NCI-H2107 (cell line): ENCODE data around the gene PPP1R2C.

Source experiments
- DNase-seq: peaks from one replicate; lab custom pipeline; 2025; lab: John Stamatoyannopoulos, UW

PPP1R2C gene

DNA sequence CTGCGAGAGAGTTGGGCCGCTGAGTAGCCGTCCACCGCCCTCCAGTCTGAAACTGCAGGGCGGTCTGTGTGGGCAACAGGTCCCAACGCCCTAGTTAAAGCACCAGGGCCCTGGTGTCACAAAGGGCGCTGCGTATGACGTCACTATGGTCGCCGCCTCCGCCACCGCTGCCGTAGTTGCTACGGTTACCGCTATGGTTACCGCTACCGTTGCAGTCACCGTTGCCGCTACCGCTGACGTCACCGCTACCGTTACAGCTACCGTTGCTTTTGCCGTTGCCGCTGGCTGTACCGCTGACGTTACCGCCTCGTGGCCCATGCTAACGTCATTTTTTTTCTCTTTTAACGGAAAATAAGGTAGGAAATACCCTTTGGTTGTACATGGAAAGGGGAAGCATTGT lies at the start of gene PPP1R2C:
Gene PPP1R2C (minus strand): TSS at position 68 of the 400 bp plus-strand sequence. CDS start 84 bp downstream, outside the sequence.
- no peak for DNase-seq

DNA sequence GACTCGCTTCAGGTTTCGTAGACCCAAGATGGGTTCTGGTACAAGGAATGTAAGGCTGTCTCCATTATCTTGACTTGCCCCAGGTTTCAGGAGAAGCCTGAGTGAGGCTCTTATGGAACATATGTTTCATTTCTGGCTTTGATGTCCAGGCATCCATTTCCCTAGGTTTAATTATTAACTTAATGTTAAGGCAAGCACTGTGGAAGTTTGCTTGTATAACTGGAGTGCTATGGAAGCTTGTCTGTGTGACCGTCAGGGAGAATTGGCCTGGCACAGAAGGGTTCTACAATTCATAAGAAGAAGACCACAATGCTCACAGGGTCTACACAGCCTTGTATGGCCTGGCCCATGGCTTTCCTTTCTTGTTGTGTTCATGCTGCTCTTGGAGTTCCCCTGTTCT lies 47.2 kb upstream of the PPP1R2C start:
- DNase-seq, result no peak

DNA sequence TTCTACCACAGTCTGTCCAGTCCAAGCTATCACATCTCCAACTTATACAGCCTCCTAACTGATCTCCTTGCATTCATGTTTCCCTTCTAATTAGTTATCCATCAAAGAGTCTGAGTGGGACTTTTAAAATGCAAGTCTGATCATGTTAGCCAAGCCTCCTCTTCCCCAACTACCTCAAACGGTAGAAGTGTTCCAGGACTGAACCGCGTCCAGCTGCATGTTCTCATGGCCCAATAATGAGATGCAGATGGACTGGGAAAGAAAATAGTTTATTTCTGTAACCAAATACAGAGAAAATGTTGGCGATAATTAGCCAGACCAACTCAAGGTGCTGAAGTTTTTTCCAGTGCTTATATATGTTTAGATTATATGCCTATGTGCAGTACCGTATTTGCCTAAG lies 46.6 kb upstream of the PPP1R2C start:
- DNase-seq, result no peak

DNA sequence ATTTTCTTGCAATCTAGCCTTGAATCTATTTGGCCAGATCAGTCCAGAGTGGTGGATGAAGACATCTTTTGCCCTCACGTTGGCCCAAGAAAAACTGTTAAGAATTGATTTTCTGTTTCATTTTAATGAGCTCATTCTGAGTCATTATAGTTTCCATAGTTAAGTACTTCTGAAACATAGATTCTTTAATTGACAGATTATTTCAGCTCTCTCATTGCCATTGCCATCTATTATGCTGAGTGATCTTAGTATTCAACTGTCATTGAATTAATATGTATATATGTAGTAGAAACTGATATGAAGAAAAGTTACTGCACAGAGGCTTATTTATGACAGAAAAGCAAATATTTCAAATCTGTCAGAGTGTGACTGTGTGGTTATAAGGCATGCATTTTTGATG lies 45.5 kb upstream of the PPP1R2C start:
- no peak for DNase-seq

DNA sequence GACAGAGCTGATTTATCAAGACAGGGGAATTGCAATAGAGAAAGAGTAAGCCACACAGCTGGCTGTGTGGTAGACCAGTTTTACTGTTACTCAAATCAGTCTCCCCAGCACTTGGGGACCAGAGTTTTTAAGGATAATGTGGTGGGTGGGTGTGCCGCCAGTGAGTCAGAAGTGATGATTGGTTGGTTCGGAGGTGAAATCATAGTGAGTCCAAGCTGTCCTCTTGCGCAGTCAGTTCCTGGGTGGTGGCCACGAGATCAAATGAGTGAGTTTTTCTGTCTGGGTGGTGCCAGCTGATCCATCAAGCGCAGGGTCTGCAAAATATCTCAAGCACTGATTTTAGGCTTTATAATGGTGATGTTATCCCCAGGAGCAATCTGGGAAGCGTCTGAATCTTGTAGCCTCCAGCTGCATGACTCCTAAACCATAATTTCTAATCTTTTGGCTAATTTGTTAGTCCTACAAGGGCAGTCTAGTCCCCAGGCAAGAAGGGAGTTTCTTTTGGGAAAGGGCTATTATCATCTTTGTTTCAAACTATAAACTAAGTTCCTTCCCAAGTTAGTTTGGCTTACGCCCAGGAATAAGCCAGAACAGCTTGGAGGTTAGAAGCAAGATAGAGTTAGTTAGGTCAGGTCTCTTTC lies 44.0 kb upstream of the PPP1R2C start:
- no peak for DNase-seq

DNA sequence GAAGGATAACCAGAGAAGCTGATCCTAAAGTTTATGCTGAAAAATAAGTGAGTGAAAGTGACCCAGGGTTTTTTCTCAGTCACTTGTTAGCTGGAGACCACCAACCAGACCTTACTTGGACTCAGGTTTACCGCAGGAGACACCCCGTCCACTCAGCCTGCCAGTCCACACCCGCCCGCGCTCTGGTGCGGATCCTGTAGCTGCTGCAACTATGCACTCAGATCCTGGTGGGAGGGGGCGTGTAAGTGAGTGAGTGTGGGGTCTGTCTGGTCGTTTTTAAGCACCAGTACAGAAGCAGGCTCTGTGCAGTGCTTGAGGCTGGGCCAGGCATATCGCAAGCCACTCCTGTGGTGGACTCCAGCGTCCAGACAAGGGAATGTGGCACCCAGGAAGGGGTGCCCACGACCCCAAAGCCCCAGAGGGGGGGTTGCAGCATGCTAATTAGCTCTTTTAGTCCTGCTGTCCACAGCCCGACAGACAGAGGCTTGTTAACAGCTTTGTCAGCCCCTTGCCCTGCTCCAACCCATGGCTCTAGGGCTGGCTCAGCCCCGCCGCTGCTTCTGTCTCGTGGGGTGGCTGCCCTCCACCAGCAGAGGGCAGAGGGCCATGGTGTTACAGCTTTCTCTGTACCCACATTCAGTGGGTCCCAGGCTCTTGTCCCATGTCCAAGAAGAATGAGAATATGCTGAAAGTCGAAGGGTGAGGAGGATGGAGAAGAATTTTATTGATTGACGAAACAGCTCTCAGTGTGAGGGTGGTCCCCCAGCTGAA lies 40.4 kb upstream of the PPP1R2C start:
- no peak for DNase-seq

DNA sequence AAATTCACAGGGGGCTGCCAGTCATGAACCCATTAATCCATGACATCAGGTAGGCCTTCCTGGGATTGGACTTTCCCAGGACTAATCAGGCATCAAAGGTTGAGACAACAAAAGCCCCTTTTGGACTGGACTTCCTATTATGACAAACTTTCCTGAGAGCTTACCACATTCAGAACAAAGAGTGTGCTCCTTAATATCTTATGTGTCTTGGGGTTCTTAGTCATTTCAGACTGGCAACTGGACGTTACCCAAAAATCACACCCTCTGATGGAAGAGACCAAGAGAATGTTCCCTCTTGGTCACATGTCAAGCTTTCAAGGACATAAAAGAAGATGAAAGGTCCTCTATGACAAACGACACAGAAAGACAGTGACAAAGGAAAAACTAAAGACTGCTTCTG lies 31.6 kb upstream of the PPP1R2C start:
- DNase-seq, result no peak

DNA sequence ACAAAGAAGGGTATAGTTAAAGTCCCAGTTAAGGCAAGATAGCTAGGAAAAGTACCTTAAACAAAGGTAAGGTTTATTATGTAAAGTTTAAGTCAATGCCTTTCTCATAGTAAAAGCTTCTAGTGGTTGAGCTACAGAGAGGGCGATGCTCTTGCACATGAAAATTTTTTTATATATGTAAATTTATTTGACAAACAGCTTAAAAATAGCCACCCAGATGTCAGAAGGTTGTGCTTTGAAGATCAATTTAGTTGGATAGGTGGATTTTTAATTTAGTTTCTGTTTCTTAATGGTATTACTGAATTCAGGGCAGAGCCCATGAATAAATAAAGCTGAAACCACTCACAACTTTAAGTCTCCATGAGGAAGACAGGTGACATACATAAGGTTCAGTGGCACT lies 29.4 kb upstream of the PPP1R2C start:
- no peak for DNase-seq

DNA sequence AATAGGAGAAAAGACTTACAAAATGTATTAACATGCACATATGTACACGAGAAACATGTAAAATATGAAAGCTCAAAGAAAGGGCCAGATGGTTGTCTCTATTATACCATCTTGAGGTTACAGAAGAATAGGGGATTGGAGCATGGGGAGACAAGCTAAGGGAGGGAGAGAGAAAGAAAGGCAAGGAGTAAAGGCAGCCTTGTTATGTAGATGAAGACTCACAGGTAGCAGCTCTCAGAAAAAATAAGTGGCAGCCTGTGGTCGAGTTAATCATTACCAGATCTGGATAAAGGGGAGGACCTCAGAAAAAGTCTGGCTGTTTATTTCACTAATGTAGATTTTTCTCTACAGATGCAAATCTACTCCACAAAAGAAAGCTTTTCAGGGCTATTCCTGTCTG lies 26.6 kb upstream of the PPP1R2C start:
- DNase-seq, result no peak

DNA sequence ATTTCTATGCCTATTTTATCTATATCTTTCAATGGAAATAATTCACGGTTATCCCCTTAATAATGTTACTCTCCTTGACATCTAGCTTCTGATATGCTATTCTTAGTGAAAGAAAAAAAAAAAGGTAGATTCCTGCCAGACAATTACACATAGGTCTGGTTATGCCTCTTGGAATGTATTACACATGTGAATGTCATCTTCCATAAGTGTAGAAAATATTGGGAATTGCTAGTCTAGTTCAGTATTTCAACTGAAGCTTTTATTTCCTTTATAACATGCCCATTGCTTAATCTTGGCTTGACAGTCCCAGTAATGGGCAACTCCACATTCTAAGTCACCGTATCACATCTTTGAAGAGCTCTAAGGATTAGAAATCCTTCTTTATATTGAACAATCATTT lies 25.4 kb upstream of the PPP1R2C start:
- no peak for DNase-seq

DNA sequence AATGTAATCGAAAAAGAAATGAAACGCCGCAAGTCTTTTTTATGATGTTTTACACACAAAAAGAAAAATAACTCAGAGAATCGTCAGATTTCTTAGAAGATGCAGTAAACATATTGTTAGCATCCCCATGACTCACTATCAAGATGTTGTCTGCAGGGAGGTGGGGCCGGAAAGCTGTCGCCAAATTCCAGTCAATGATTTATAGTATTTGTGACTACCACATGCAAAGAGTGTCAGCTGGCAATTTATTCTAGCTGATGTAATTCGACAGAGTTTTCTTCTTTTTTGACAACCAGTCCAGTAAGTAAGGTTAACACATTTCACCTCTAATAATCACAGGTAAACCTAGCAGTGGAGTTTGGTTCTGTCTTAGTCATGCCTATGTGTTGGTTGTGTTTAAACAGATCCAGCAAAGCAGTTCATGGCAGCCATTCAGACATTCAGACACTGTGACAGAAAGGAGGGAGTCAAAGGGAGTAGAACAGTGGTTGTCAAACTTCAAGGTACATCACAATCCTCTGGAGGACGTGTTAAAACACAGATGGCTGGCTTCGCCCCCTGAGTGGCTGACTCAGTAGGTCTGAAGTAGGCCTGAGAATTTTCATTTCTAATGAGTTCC lies 19.8 kb upstream of the PPP1R2C start:
- DNase-seq, result no peak

DNA sequence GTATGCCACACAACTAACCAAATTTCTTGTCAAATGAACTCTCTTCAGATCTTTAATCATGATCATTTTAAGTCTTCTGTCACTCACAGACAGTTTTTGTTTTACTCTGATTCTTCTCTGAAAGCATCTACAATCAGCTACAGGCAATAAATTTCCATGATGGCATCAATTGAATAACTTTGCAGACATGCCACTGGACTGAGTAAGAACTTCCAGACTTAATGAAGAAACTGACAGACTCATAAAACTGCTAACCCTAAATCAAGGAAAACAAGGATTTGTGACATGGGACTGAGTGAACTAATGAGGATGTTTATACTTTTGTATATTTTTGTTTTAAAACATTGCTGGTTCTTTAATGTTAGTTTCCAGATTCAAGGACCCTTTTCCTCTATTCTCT lies 5.5 kb upstream of the PPP1R2C start:
- DNase-seq, result no peak

DNA sequence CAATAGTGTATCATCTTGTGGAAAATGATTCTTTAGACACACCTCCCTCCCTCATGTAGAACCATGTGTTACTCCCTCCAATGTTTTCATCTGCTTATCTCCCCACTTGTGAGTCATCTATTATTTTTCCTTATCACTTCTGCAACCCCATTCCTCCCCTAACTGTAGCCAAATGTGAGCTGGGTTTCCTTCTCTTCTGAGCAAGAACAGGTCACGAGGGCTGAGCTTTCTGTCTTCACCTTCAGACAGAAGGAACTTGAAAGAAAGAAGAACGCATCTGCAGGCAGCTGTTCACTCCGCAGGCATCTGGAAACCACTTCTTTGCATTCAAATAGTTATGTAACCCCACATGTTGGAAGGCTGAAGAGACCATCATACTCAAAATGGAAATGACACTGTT lies 1.8 kb downstream of the PPP1R2C start:
- DNase-seq, result no peak

DNA sequence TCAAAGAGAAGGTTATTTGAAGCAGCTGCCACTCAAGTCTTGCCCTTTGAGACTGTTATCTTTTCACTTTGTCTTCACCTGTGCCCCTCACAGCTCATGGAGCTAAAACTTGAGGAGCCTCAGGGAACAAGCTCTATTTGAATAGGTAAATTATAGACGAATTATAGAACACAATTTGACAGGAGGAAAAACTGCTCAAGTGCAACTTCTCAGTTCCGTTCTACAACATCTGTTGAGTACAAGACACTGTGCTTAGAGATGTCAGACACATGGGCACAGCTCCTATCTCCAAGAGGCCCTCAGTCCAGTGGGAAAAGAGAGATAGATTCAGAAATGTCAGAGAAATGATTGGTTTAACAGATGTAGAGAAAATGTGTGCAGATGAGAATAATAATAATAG lies 5.1 kb downstream of the PPP1R2C start:
- no peak for DNase-seq

DNA sequence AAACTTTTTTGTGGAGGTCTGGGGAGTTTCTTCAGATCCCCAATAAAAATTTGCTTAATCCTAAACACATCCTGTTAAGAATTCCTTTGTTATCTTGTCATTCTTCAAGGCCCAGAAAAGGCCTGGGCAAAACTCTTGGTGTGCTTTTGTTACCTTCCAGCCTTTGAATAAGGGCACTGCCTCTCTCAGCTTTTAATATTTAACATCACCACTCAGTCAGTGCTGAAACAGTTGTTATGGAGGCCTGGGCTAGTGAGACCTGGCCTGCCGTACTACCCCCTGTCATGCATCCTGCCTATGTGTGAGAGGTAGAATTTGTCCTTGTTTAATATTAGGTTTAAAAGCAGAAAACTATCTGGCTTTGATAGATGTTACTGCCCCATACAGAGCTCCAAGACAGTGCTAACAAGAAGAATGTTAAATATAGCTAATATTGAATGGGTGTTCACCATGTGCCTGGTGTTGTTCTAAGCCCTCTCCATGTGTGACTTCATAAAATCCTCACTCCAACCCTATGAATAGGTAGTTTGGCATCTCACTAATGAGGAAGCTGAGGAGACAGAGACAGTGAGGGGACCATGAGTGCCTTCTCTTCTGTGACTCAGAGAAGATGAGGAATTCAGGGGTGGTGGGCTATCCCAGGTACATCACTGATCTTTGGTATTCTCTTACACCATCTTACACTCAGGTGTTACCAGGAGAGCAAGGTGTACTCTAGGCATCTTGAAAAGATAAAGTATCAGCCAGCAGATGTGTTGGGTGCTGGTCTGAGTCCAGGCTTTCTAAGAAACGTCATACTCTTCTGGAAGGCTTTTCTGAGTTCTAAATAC lies 6.2 kb downstream of the PPP1R2C start:
- no peak for DNase-seq

DNA sequence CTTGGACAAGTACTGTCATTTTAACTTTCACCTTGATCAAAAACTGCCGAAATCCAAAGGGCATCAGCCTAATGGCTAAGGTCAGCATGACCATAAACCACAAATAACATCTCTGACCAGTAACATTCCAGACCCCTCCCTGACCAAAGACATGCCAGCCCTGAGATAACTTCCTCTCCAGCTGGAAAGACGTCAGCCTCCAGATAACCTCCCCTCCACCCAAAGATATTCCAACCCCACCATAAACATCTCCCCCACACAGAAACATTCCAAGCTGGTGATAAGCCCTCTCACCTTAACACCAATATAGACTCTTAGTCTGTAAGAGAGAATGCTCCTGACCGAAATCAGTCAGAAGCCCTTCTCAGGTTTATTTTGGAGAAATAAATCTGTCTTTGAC lies 7.4 kb downstream of the PPP1R2C start:
- no peak for DNase-seq

DNA sequence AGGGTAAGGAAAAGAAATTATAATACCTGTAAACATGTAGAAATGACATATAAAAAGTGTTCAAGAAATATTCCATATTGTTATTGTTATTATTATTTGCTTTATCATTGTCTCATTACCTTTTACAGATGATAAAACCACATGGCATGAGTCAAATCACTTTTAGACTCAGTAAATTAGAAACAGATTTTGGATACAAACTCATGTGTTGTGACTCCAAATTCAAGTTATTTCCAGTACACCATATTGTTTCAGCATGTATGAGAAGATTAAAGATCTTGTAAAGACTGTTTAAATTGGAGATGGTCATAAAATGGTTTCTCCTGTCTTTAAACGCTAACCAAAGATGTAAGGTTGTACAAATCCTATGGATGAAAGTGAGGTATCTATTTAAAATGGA lies 18.1 kb downstream of the PPP1R2C start:
- no peak for DNase-seq

DNA sequence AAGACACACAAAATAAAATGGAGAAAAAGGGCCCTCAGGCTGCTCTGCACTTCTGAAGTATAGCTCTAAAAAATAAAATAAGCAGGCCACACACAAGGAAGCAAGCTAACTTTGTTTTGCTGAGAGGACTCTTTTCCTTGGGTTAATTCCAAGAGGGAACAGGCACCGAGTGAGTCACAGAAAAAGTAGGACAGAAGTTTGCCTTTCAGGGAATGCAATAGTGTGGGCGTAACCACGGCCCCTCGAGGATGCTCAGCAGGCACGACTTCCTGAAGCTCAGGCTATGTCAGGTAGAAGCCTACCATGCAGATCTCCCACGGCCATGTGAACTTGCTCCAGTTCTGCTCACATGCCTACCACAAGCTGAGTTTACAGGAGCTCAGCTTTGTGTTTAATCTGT lies 22.1 kb downstream of the PPP1R2C start:
- DNase-seq, result no peak

DNA sequence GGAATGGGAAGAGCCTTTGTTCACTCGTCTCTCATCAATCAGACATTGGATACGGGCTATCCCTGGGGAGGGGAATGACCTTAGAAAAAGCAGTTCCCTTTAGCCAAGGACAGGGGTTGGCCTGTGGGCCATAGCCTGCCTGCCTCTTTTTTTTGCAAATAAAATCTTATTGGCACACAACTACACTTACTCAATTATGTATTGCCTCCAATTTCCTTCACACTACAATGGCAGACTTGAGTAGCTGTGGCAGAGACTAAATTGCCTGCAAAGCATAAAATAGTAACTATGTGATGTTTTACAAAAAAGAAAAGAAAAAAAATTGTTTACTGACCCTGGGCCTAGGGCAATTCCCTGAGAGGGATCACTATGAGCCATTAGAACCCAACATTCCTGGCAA lies 23.4 kb downstream of the PPP1R2C start:
- no peak for DNase-seq

DNA sequence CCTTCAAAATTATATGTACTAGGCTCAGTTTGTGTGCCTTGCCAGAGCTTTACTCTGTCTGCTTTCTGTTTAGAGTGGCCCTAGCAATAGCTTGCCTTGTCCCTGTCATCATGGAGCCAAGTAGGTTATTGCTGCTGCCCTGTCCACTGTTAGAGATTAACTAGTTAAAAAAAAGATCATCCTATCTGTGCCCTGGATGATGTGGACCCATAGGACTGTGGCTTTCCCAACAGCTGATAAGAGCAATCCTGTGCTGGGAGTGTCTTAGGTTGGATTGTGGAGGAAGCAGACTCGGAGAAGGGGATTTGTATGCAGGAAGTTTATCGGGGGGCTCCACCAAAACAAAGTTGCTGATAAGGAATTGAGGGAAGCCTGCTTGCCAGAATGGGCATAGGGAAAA lies 23.8 kb downstream of the PPP1R2C start:
- DNase-seq, result no peak

DNA sequence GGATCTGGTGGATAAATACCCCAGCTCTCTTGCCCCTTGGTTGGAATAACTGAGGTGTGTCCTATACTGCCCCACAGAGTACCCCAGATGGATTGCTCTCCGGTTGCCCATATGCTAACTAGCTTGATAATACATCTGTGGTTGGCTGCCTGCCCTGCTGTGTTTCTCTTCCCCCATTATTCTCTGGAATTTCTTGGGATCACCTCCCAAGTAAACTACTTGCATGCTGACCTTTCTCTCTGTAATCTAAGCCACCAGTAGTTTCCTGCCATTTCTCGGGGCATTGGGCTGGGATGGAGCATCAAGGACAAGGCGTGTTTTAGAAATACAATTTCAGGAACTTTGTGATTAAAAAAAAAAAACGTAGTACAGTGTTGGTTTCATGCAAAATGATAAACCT lies 25.2 kb downstream of the PPP1R2C start:
- DNase-seq, result no peak

DNA sequence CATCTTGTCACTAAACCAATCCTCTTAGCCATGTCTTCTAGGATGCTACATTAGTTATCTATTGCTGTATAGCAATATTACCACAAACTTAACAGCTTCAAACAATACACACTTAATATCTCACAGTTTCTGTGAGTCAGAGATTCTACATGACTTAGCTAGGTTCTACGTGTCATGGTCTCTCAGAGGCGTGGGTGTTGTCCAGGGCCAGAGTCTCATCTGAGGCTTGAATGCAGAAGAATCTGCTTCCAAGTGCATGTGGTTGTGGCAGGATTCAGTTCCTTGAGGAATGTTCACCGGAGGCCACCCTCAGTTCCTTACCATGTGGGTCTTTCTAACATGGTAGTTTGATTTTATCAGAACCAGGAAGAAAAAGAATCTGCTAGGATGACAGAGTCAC lies 26.4 kb downstream of the PPP1R2C start:
- DNase-seq, result no peak
